Measurements from ENCODE around the gene CCDC170.

DNA sequence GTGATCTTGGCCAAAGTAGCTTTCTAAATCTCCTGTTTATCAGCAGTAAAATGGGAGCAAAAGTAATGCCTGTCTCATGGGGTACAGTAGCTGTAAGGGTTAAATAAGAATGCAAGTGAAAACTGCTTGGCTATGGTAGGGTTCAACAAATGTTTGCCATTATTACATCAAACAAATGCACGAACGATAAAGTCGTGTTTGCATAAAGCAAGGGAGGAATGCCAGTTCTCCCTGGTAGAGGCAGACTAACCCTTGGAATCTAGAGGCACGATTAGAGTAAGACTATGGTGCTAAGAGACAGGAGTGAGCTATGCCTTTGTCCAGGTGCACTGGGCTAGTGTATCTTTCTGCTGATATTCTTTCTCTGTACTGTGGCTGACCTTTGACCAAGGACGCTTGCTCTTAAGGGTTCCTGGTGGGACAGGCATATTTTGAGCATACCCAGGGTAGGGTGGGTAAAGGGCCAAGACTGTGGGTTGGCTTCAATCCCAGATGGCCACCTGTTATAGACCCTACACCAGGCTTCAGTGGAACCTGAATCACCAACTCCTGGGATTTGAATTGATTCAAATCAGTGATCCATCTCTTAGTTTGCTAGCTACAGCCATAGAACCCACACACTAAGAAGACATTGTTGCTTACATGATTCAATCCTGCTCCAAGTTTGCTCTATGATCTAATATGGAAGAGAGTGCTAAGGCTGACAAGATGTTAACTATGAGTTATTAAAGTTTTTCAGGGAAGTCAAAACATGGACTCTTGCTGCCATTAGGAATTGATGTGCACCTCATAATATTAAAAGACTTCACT lies 139.9 kb downstream of the CCDC170 start:
- TF ChIP-seq EP300 (IDR thresholded peaks at IDR 0.05) (no peak), CTCF (IDR thresholded peaks at IDR 0.05) (no peak)
